ENCODE data around the gene CASP7.
"Not testable (repeated sequence)": the region's sequence is repeated elsewhere in the genome, so short reads cannot be mapped to it uniquely, and the experiment has no call there.

The CASP7 gene

DNA sequence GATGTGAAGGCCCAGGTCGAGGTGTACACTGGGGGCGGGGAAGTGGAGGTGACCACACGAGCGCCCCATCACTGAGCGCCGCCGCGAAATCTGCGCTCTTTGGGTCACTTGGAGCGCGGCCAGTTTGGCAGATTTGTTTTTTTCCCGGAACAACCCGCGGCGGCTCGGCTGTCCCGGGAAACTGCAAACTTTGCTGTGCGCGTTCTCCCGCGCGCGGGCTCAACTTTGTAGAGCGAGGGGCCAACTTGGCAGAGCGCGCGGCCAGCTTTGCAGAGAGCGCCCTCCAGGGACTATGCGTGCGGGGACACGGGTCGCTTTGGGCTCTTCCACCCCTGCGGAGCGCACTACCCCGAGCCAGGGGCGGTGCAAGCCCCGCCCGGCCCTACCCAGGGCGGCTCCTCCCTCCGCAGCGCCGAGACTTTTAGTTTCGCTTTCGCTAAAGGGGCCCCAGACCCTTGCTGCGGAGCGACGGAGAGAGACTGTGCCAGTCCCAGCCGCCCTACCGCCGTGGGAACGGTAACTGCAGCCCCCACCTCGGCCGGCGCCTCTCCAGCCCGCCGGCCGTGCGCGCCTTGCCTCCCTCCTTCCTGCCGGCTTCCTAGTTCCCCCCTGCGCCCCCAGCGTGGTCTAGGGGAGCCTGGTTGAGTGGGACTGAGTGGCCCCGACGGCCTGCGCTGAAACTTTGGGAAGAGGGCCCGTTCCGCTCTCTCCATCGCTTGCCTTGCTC, at the start of gene CASP7:
TSS of gene CASP7 (plus strand) at position 450 of the 727 bp plus-strand sequence. CDS start 17,582 bp downstream, outside the sequence.
- DNase-seq (ENCODE audit: low read depth in 2 of 2): peak; percentile 67 to 69

DNA sequence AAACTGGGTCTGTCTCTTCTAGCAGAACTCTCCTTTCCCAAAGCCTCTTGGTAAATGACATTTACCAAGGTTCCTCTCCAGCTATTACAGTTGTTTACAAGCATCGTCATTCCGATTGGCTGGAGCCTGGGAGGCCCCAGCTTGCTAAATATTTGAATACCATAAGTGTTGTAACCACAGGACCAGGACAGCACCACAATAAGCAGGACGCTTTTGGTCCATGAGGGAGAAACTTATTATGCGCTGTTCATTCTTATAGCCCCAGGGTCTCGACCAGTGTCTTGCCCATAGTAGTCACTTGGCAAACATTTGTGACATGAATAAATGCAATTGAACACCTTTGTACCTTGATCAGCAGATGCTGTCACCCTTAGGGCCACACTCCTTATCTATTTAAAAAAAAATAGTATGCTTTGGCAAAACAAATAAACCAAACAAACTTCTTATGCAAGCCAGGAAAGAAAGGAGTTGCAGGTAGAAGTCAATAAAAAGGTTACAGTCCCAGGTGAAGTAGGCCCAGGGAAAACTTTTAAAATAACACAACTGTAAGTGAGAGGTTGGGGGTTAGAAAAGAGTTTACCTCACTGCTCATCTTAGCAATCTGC, 48.7 kb upstream of the CASP7 start:
- no peak for DNase-seq (ENCODE audit: low read depth in 2 of 2)

GRCh38 chr10:113631684-113632367, 47.9 kb upstream of the CASP7 start:
- DNase-seq (ENCODE audit: low read depth in 2 of 2): no peak

DNA sequence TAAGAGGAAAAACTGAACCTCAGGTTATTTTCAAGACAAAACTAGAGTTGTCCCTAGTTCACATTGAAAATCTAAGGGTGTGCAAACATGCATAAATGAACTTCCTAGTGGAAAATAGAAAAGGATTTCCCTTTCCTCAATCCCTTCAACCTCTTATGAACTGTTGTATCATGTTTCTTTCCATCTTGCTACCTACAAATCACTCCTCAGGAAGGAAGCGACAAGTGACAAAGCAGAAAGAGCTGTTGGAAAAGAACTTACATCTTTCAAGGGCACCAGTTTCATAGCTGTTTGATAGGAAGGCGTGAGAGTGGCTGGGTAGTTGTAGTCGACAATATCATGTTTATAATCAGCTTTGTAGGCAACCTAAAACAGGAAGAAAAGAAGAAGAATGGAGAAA, 39.7 kb upstream of the CASP7 start:
- DNase-seq (ENCODE audit: low read depth in 2 of 2): no peak

DNA sequence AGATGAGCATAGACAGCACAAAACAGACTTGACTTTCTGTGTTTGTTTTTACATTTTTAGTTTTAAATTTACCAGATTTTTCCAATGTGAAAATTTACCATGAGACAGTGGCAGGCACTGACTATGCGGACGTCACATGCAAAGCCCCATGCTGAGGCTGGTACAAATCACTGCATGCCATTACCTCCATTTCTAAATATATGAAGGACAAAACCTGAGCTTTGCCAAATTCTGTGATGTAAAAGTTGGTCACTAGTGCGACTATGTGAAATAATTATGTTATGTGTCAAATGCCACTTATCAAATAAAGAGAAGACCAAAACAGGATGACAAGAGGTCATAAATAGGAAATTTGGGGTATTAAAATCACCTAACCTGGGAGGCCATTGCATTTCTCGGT, 38.0 kb upstream of the CASP7 start:
- DNase-seq (ENCODE audit: low read depth in 2 of 2): no peak

DNA sequence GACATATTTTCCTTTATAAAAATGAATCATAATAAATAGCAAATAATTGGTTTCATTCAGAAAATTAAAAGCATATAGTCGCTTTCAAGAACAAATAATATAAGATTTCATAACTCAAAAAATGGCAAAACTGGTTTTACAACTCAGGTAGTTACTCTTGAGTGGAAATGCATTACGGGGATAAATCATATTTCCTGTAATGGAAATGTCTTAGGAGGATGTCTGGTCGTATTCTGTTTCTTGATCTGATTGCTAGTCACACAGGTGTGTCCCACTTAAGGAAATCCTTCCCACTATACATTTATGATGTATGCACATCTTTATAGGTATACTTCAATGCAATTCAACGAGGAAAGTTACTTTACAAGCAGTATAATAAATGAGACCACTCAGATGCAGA, 36.5 kb upstream of the CASP7 start:
- DNase-seq (ENCODE audit: low read depth in 2 of 2): no peak

GRCh38 chr10:113644185-113645120, 35.3 kb upstream of the CASP7 start:
- no peak for DNase-seq (ENCODE audit: low read depth in 2 of 2)

- DNase-seq (ENCODE audit: low read depth in 2 of 2): no peak
Measured at GRCh38 chr10:113646336-113647201, 33.1 kb upstream of the CASP7 start.

DNA sequence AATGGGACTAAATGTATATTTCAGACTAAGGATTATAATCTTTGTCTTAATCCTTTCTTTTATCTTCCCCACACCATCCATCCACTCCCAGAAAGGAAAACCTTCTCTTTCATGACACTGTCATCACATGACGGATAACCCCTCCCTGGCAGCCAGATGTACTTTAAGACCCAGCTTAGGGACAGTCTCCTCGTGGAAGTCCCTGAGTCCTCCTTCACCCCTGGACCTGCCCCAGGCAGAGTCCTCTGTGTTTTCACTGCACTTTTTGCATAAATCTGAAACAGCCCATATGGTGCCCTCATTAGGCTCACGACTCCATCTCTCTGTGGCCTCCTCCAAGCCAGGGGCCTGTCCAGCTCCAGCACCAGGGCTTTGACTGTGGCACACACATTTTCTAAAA, 31.9 kb upstream of the CASP7 start:
- DNase-seq (ENCODE audit: low read depth in 2 of 2): no peak

DNA sequence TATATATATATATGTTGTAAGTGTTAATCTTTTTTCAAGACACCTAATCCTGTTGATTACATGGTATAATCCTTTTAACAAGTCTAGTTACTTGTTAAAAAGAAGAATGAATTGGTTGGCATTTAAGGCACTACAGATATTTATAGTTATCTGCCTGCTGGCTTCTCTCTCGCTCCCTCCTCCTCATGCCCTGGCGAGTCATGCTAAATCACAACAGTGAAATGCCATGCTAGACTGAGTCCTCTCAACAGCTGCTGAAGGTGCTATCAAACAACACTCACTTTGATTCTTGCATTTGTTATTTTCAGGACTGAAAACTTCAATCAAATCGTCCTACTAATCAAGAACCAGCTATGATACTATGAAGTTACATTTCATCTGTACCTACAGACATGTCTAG, 31.2 kb upstream of the CASP7 start:
- no peak for DNase-seq (ENCODE audit: low read depth in 2 of 2)

- DNase-seq (ENCODE audit: low read depth in 2 of 2): no peak
Measured at GRCh38 chr10:113650172-113650571, 29.5 kb upstream of the CASP7 start.

GRCh38 chr10:113651021-113651420, 28.7 kb upstream of the CASP7 start:
- DNase-seq (ENCODE audit: low read depth in 2 of 2): no peak

DNA sequence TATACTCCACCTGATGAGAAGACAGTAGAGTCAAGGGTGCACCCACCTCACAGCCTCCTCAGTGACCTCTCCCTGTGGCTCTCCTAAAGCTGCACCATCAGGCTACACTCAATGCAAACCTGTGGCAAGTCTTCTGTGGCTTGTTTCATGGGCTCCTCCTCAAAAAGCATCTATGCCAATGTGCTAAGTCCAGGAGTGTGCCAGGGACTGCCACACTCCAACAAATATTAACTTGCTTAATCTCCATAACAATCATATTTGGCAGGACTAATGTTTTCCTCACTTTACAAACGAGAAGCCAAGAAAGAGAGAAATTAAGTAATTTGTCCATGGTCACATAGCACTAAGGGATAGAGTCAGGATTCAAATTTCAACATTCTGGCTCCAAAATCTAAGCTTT, 27.8 kb upstream of the CASP7 start:
- no peak for DNase-seq (ENCODE audit: low read depth in 2 of 2)

DNA sequence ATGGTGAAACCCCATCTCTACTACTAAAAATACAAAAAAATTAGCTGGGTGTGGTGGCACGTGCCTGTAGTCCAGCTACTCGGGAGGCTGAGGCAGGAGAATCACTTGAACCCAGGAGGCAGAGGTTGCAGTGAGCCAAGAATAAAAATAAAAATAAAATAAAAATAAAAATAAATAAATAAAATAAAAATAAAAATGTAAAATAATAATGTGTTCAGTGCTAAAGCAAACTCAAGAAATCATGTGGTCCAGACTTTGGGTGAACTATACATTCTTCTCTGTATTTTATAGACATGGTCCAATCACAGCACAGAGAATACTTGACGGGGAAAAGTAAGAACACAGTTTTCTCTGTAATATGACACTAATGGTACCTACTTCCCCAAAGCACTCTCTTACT, 27.3 kb upstream of the CASP7 start:
- not testable (repeated sequence) for DNase-seq (ENCODE audit: low read depth in 2 of 2)

GRCh38 chr10:113656896-113657295, 22.8 kb upstream of the CASP7 start:
- no peak for DNase-seq (ENCODE audit: low read depth in 2 of 2)

DNA sequence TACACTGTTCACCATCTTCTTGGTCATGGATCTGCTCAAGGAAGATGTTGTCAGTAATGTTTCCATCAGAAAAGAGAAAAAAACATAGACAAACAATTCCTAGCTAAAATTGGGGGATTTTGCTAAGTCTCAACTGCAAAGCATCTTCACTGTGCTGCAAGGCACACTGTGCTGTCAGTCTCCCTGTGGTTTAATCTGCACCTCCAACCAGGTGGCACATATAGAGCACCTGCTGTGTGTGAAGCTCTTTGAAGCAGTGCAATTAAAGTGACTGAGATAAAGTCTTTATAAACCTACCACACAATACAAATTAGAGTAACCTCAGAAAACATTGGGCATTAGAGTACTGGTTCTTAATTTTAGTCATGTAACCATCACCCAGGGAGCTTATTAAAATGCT, 22.2 kb upstream of the CASP7 start:
- no peak for DNase-seq (ENCODE audit: low read depth in 2 of 2)

- DNase-seq (ENCODE audit: low read depth in 2 of 2): no peak
Measured at GRCh38 chr10:113661332-113661731, 18.4 kb upstream of the CASP7 start.

GRCh38 chr10:113663142-113663541, 16.6 kb upstream of the CASP7 start:
- DNase-seq (ENCODE audit: low read depth in 2 of 2): no peak

GRCh38 chr10:113663908-113664307, 15.8 kb upstream of the CASP7 start, which contains the start of gene NRAP:
Gene NRAP, minus strand, starts transcription at chr10:113664041. Its CDS starts 159 bp downstream, at chr10:113663882.
- DNase-seq (ENCODE audit: low read depth in 2 of 2): no peak

GRCh38 chr10:113665352-113665751, 14.4 kb upstream of the CASP7 start:
- DNase-seq (ENCODE audit: low read depth in 2 of 2): no peak

Data from stimulated activated CD4-positive, alpha-beta T cell treated with anti-CD3 and anti-CD28 coated beads, Interleukin-15, amount 100 ng/mL, for 48 hours (primary cell).